OCI-LY1 (cell line): ENCODE data around the gene MVB12B.

Experiments
- H2AFZ ChIP-seq: fragments of 200-600 bp; sonication (generic), shearing (Covaris generic); 2 replicates; pipeline ENCODE4 v1.6.0; 2014; ENCODE audit warnings: antibody characterized with exemption, mild to moderate bottlenecking, low read length
- H3F3A ChIP-seq: fragments of 200-600 bp; sonication (generic), shearing (Covaris generic); 2 replicates; pipeline ENCODE4 v1.6.0; 2014; ENCODE audit warnings: mild to moderate bottlenecking, antibody characterized with exemption, low read length, moderate library complexity; ENCODE audit not compliant: insufficient read depth
- H3K27ac ChIP-seq: fragments of 200-600 bp; sonication (generic); 2 replicates; pipeline ENCODE4 v1.5.1; 2014; ENCODE audit warnings: low read length, mixed run types, mild to moderate bottlenecking, low read depth; ENCODE audit not compliant: poor library complexity, severe bottlenecking
- H3K27me3 ChIP-seq: fragments of 200-600 bp; sonication (generic); 2 replicates; pipeline ENCODE4 v1.6.0; 2014; ENCODE audit warnings: antibody characterized with exemption, mild to moderate bottlenecking, low read length, moderate library complexity; ENCODE audit not compliant: insufficient read depth
- H3K36me3 ChIP-seq: fragments of 200-600 bp; sonication (generic); 2 replicates; pipeline ENCODE4 v1.6.1; 2014; ENCODE audit warnings: mild to moderate bottlenecking, antibody characterized with exemption, low read length, moderate library complexity, mixed read lengths; ENCODE audit not compliant: insufficient read depth
- H3K4me1 ChIP-seq: fragments of 200-600 bp; sonication (generic); 2 replicates; pipeline ENCODE4 v1.5.1; 2014; ENCODE audit warnings: mild to moderate bottlenecking, low read length, moderate library complexity; ENCODE audit not compliant: insufficient read depth, severe bottlenecking
- H3K4me2 ChIP-seq: fragments of 200-600 bp; sonication (generic), shearing (Covaris generic); 2 replicates; pipeline ENCODE4 v1.6.1; 2014; ENCODE audit warnings: low read length
- H3K4me3 ChIP-seq: fragments of 200-600 bp; sonication (generic); 2 replicates; pipeline ENCODE4 v1.5.1; 2014; ENCODE audit warnings: low read length, low read depth, mild to moderate bottlenecking, mixed read lengths; ENCODE audit not compliant: poor library complexity, severe bottlenecking
- H3K79me2 ChIP-seq: fragments of 200-600 bp; shearing (Covaris generic); 2 replicates; pipeline ENCODE4 v1.6.1; 2016; ENCODE audit warnings: mixed run types, low read length, mixed read lengths; ENCODE audit not compliant: insufficient read depth
- H3K9ac ChIP-seq: fragments of 200-600 bp; sonication (generic), shearing (Covaris generic); 2 replicates; pipeline ENCODE4 v1.6.1; 2014; ENCODE audit warnings: mild to moderate bottlenecking, low read length, mixed read lengths
- H3K9me2 ChIP-seq: fragments of 200-600 bp; sonication (generic), shearing (Covaris generic); 2 replicates; pipeline ENCODE4 v1.6.1; 2014; ENCODE audit warnings: low read depth, mild to moderate bottlenecking, low read length, mixed read lengths
- H3K9me3 ChIP-seq: fragments of 200-600 bp; shearing (Covaris generic); 2 replicates; pipeline ENCODE4 v1.6.1; 2014; ENCODE audit warnings: low read length, mixed read lengths
- H4K20me1 ChIP-seq: fragments of 200-600 bp; sonication (generic), shearing (Covaris generic); 2 replicates; pipeline ENCODE4 v1.6.0; 2016; ENCODE audit warnings: mild to moderate bottlenecking, low read length; ENCODE audit not compliant: insufficient read depth
- EZH2 ChIP-seq: fragments of 200-600 bp; sonication (generic), shearing (Covaris generic); IDR thresholded peaks from 2 replicates; pipeline ENCODE4 v1.8.0; 2017; ENCODE audit warnings: borderline replicate concordance, mixed run types, mild to moderate bottlenecking, antibody characterized with exemption, low read length, moderate library complexity, mixed read lengths
- TF ChIP-seq, protein P1 (sequence below): fragments of 200-600 bp; sonication (generic), shearing (Covaris generic); IDR thresholded peaks from 2 replicates; pipeline ENCODE4 v1.5.1; 2017; ENCODE audit warnings: mild to moderate bottlenecking, antibody characterized with exemption, low read length, moderate library complexity, mixed read lengths

Gene MVB12B

GRCh38 chr9:126296687-126297086 is 29.9 kb upstream of the MVB12B start:
- no peaks in the 10 kb centered on the region for H3K4me1 ChIP-seq

DNA sequence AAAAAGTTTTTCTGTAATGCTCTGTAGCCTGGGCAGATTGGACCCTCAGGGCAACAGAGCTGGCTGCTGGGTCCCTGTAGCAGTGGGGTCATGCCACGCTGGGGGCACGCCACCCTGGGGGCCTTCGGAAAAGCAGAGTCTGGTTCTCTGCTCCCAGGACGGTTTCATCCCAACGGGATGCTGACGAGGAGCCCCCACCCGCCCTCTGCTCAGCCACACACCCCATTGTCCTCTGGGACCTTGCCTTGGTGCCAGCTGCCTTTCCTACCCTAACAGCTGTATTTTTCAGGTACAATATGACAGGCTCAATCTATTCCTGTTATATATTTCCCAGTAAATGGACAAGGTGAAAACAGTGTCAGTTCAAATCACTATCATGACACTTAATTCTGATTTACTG is 29.0 kb upstream of the MVB12B start:
- no peaks in the 10 kb centered on the region for H3F3A ChIP-seq
- no peak overlapping the region for H3K4me2 ChIP-seq
- H2AFZ ChIP-seq = no peak overlapping the region
- no peak overlapping the region for H3K27ac ChIP-seq
- H3K9ac ChIP-seq = no peak overlapping the region
- H3K36me3 ChIP-seq = no peaks in the 10 kb centered on the region
- no peaks in the 10 kb centered on the region for H3K79me2 ChIP-seq
- H4K20me1 ChIP-seq = no peaks in the 10 kb centered on the region
- no peaks in the 10 kb centered on the region for H3K9me3 ChIP-seq
- no peaks in the 10 kb centered on the region for H3K27me3 ChIP-seq
- H3K4me1 ChIP-seq = no peaks in the 10 kb centered on the region
- H3K9me2 ChIP-seq = no peaks in the 10 kb centered on the region
- H3K4me3 ChIP-seq = no peak overlapping the region
- TF ChIP-seq, protein P1, sequence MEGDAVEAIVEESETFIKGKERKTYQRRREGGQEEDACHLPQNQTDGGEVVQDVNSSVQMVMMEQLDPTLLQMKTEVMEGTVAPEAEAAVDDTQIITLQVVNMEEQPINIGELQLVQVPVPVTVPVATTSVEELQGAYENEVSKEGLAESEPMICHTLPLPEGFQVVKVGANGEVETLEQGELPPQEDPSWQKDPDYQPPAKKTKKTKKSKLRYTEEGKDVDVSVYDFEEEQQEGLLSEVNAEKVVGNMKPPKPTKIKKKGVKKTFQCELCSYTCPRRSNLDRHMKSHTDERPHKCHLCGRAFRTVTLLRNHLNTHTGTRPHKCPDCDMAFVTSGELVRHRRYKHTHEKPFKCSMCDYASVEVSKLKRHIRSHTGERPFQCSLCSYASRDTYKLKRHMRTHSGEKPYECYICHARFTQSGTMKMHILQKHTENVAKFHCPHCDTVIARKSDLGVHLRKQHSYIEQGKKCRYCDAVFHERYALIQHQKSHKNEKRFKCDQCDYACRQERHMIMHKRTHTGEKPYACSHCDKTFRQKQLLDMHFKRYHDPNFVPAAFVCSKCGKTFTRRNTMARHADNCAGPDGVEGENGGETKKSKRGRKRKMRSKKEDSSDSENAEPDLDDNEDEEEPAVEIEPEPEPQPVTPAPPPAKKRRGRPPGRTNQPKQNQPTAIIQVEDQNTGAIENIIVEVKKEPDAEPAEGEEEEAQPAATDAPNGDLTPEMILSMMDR = no peak
- TF ChIP-seq EZH2 = no peak

More at GRCh38 chr9:126296687-126297086, 29.9 kb upstream of the MVB12B start:
- no peaks in the 10 kb centered on the region for H3K79me2 ChIP-seq
- no peaks in the 10 kb centered on the region for H3K9me2 ChIP-seq
- H2AFZ ChIP-seq = no peak overlapping the region
- no peaks in the 10 kb centered on the region for H3K36me3 ChIP-seq
- no peak for TF ChIP-seq EZH2
- TF ChIP-seq, protein P1 = no peak
- H3F3A ChIP-seq = no peaks in the 10 kb centered on the region
- no peak overlapping the region for H3K4me2 ChIP-seq
- H3K27me3 ChIP-seq = no peaks in the 10 kb centered on the region
- no peak overlapping the region for H3K4me3 ChIP-seq
- H3K9ac ChIP-seq = no peak overlapping the region
- no peaks in the 10 kb centered on the region for H3K9me3 ChIP-seq
- H3K27ac ChIP-seq = no peak overlapping the region
- no peaks in the 10 kb centered on the region for H4K20me1 ChIP-seq

DNA sequence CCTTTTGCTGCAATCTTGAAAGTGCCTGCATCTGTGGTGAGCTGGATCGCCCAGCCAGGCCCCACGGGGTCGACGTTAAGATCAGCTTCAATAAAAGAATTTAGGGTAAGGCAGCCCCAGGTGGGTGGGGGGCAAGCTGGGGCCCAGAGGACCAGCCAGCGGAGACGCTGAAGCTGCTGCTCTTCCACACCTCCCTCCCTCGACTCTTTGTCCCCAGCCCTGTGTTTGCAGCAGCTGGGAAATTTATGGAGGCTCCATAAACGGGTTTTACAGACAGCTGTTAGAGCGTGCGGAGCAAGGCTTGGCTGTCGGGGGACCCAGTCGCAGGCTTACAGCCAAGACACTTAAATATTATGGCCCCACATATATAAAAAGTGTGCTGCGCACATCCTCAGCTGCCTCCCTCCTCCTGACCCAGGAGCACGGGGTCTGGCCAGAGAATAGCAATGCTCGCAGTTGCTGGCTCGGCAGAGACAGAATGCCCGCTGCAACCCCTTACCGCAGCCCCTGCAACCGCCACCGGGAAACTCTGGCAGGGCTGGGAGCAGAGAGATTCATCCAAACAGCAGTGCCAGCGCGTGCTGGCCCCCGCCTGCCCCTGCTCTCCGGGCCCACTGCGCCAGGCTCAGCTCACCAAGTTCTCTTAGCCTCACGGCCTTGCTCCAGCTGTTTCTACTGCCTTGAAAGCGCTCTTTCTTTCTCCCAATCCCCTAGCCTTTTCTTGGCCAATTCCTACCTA is 28.4 kb upstream of the MVB12B start:
- Histone ChIP-seq H2AFZ (no peak overlapping the region), H3K27ac (no peak overlapping the region), H3K4me2 (no peak overlapping the region)

More for the DNA sequence above, 28.4 kb upstream of the MVB12B start:
- H3K9ac ChIP-seq = no peak overlapping the region
- H3K4me3 ChIP-seq = no peak overlapping the region
- no peaks in the 10 kb centered on the region for H3K9me3 ChIP-seq
- no peaks in the 10 kb centered on the region for H3K4me1 ChIP-seq
- H3K36me3 ChIP-seq = no peaks in the 10 kb centered on the region
- H4K20me1 ChIP-seq = no peaks in the 10 kb centered on the region
- H3K27me3 ChIP-seq = no peaks in the 10 kb centered on the region
- H3K79me2 ChIP-seq = no peaks in the 10 kb centered on the region
- no peaks in the 10 kb centered on the region for H3K9me2 ChIP-seq
- no peaks in the 10 kb centered on the region for H3F3A ChIP-seq
- TF ChIP-seq, protein P1 = no peak
- no peak for TF ChIP-seq EZH2
